Measurements from ENCODE around the gene DCAF4.

- no peak for TF ChIP-seq CTCF (IDR thresholded peaks at IDR 0.05)
- no peak for TF ChIP-seq POLR2A (IDR thresholded peaks at IDR 0.05)
Observed at GRCh38 chr14:72952171-72952570, 25.9 kb downstream of the DCAF4 start.

Measured in gastroesophageal sphincter (tissue), 3 donors.